ENCODE results near the gene SP100. TPM values are rescaled to one million over a fixed set of nuclear protein-coding genes. Genes with fewer than 3 reads are reported as not detected.
"Not testable (repeated sequence)": the region's sequence is repeated elsewhere in the genome, so short reads cannot be mapped to it uniquely, and the experiment has no call there.

The SP100 gene
- total RNA-seq, 1 donor from 2014 or later, result 169 TPM

DNA sequence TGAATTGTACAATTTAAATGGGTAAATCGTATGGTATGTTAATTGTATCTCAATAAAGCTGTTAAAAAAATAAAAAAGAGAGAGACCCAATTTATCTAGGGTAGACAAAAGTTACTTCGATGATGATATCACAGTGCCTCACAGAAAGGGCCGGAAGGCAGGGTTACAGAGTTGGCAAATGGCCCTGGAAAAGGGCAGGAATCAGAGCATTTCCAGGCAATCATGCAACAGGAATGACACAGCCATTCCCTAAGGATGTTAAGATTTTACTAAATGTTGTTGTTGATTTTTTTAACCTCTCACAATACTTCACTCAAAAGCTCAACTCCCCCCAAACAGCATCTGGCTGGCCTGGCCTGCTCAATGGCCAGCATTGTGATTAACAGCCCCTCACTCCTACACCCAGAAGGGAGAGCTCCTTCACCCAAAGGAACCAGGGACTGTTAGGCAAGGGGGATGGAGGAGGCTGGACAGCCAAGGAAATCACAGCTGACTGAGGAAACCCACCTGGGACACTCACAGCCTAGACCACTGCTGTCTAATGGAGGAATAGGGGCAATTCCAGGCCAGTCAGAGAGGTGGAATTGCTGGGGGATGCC is 7.7 kb upstream of the SP100 start:
- FAIRE-seq (no peak), DNase-seq (ENCODE audit: low read depth) (peak; percentile 76)
- Mint-ChIP-seq H3K4me3 (ENCODE audit: unreplicated experiment) (no peak overlapping the region), H3K36me3 (ENCODE audit: low read depth, unreplicated experiment) (peaks cover 29% of the 10 kb centered on the region), H3K27me3 (ENCODE audit: low read depth, unreplicated experiment) (peaks cover 14% of the 10 kb centered on the region), H3K27ac (ENCODE audit: unreplicated experiment) (no peak overlapping the region), H3K4me1 (ENCODE audit: low read depth, unreplicated experiment) (peaks cover 6% of the 10 kb centered on the region), H3K9me3 (ENCODE audit: unreplicated experiment) (peaks cover 3% of the 10 kb centered on the region)
- no peak for TF ChIP-seq EZH2 (IDR thresholded peaks at IDR 0.05; ENCODE audit: insufficient read depth, low read length)
- TF ChIP-seq, protein P1, sequence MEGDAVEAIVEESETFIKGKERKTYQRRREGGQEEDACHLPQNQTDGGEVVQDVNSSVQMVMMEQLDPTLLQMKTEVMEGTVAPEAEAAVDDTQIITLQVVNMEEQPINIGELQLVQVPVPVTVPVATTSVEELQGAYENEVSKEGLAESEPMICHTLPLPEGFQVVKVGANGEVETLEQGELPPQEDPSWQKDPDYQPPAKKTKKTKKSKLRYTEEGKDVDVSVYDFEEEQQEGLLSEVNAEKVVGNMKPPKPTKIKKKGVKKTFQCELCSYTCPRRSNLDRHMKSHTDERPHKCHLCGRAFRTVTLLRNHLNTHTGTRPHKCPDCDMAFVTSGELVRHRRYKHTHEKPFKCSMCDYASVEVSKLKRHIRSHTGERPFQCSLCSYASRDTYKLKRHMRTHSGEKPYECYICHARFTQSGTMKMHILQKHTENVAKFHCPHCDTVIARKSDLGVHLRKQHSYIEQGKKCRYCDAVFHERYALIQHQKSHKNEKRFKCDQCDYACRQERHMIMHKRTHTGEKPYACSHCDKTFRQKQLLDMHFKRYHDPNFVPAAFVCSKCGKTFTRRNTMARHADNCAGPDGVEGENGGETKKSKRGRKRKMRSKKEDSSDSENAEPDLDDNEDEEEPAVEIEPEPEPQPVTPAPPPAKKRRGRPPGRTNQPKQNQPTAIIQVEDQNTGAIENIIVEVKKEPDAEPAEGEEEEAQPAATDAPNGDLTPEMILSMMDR (IDR thresholded peaks at IDR 0.05; ENCODE audit: insufficient read depth, low read depth, low read length), result no peak
- Histone ChIP-seq H3K4me3 (ENCODE audit: insufficient read depth, low read depth, low read length) (no peak overlapping the region), H3K9ac (ENCODE audit: low read length) (no peak overlapping the region), H3K27ac (ENCODE audit: low read depth, low read length) (peak overlapping the region; percentile 50), H3K4me2 (ENCODE audit: low read length) (peak overlapping the region; percentile 24), H3K27me3 (ENCODE audit: insufficient read depth, low read length) (no peaks in the 10 kb centered on the region), H4K20me1 (ENCODE audit: insufficient read depth, low read length) (no peaks in the 10 kb centered on the region), H3K9me3 (ENCODE audit: insufficient read depth, low read depth, low read length) (no peaks in the 10 kb centered on the region), H3K36me3 (ENCODE audit: insufficient read depth, low read length) (peaks cover 2% of the 10 kb centered on the region), H2AFZ (ENCODE audit: low read depth, low read length) (no peak overlapping the region), H3K4me1 (ENCODE audit: insufficient read depth, low read length) (peaks cover 18% of the 10 kb centered on the region), H3K79me2 (ENCODE audit: insufficient read depth, low read length) (no peaks in the 10 kb centered on the region)

- H3K27me3 Mint-ChIP-seq (ENCODE audit: low read depth, unreplicated experiment), result peaks cover 16% of the 10 kb centered on the region
- not testable (repeated sequence) for FAIRE-seq; H3K27ac Mint-ChIP-seq (ENCODE audit: unreplicated experiment)
Observed at GRCh38 chr2:230409316-230409715, 6.7 kb upstream of the SP100 start.

DNA sequence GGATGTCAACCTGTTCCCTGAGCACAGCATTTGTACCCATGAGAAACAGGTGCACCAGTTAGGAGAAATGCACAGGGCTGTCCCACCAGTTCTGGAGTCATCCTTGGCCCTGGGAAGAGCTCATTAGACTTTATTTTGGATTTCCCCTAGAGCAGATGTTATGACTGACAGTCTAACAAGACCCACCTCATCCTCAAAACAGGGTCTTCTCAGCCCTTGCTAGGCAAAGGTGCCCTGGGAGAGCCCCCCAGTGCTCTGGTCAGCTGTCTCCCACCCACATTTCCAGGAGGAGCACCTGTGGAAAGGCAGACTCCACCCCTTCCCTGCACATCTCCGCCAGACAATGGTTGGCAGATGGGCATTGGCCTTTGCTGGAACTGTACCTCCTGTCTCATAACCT is 5.7 kb upstream of the SP100 start:
- no peak overlapping the region for H3K27ac Mint-ChIP-seq (ENCODE audit: unreplicated experiment)
- no peaks in the 10 kb centered on the region for H3K36me3 ChIP-seq (ENCODE audit: insufficient read depth, low read length)
- H3K27ac ChIP-seq (ENCODE audit: low read depth, low read length), result no peak overlapping the region
- H4K20me1 ChIP-seq (ENCODE audit: insufficient read depth, low read length), result no peaks in the 10 kb centered on the region
- H3K4me1 Mint-ChIP-seq (ENCODE audit: low read depth, unreplicated experiment), result peaks cover 16% of the 10 kb centered on the region
- H3K79me2 ChIP-seq (ENCODE audit: insufficient read depth, low read length), result no peaks in the 10 kb centered on the region
- H3K4me3 ChIP-seq (ENCODE audit: insufficient read depth, low read depth, low read length), result no peak overlapping the region
- no peaks in the 10 kb centered on the region for H3K9me3 ChIP-seq (ENCODE audit: insufficient read depth, low read depth, low read length)
- H3K27me3 Mint-ChIP-seq (ENCODE audit: low read depth, unreplicated experiment), result peaks cover 16% of the 10 kb centered on the region
- TF ChIP-seq, protein P1 (IDR thresholded peaks at IDR 0.05; ENCODE audit: insufficient read depth, low read depth, low read length), result no peak
- no peak for TF ChIP-seq EZH2 (IDR thresholded peaks at IDR 0.05; ENCODE audit: insufficient read depth, low read length)
- H3K27me3 ChIP-seq (ENCODE audit: insufficient read depth, low read length), result no peaks in the 10 kb centered on the region
- H3K4me2 ChIP-seq (ENCODE audit: low read length), result no peak overlapping the region
- H3K9ac ChIP-seq (ENCODE audit: low read length), result no peak overlapping the region
- no peak overlapping the region for H2AFZ ChIP-seq (ENCODE audit: low read depth, low read length)
- no peak overlapping the region for H3K4me3 Mint-ChIP-seq (ENCODE audit: unreplicated experiment)
- H3K9me3 Mint-ChIP-seq (ENCODE audit: unreplicated experiment), result peaks cover 3% of the 10 kb centered on the region
- H3K36me3 Mint-ChIP-seq (ENCODE audit: low read depth, unreplicated experiment), result peaks cover 15% of the 10 kb centered on the region
- DNase-seq (ENCODE audit: low read depth) (no peak), FAIRE-seq (no peak)
- H3K4me1 ChIP-seq (ENCODE audit: insufficient read depth, low read length), result peaks cover 18% of the 10 kb centered on the region

More at GRCh38 chr2:230409316-230409715, 6.7 kb upstream of the SP100 start:
- H3K4me3 Mint-ChIP-seq (ENCODE audit: unreplicated experiment); H3K9ac ChIP-seq (ENCODE audit: low read length); H3K9me3 ChIP-seq (ENCODE audit: insufficient read depth, low read depth, low read length); H3K4me2 ChIP-seq (ENCODE audit: low read length); DNase-seq (ENCODE audit: low read depth); H3K4me3 ChIP-seq (ENCODE audit: insufficient read depth, low read depth, low read length); H3K9me3 Mint-ChIP-seq (ENCODE audit: unreplicated experiment); H3K79me2 ChIP-seq (ENCODE audit: insufficient read depth, low read length); H3K27ac ChIP-seq (ENCODE audit: low read depth, low read length); H3K4me1 Mint-ChIP-seq (ENCODE audit: low read depth, unreplicated experiment); H3K27me3 ChIP-seq (ENCODE audit: insufficient read depth, low read length); H3K36me3 ChIP-seq (ENCODE audit: insufficient read depth, low read length); H4K20me1 ChIP-seq (ENCODE audit: insufficient read depth, low read length); H2AFZ ChIP-seq (ENCODE audit: low read depth, low read length): not testable (repeated sequence)
- H3K36me3 Mint-ChIP-seq (ENCODE audit: low read depth, unreplicated experiment), result peaks cover 21% of the 10 kb centered on the region
- peaks cover 18% of the 10 kb centered on the region for H3K4me1 ChIP-seq (ENCODE audit: insufficient read depth, low read length)

Data from astrocyte (in vitro differentiated cells and primary cell).